BJ (cell line): ENCODE results near the gene CSRNP3. TPM values are rescaled to one million over a fixed set of nuclear protein-coding genes. Genes with fewer than 3 reads are reported as not detected.

Experiments used
- CTCF ChIA-PET: fragments of 350-600 bp; formaldehyde crosslinking; extraction: SDS; loops from one replicate; lab custom pipeline; 2021; ENCODE audit warnings: antibody characterized with exemption, inconsistent platforms; lab: Yijun Ruan, JAX
- POLR2A ChIA-PET: fragments of 300-600 bp; sonication (Branson Sonifier 250); formaldehyde crosslinking; extraction: SDS; loops from one replicate; lab custom pipeline; 2021; ENCODE audit warnings: antibody characterized with exemption; lab: Charles Lee
- DNase-seq: peaks from one replicate; pipeline ENCODE4 v3.0.0-alpha.2; 2011; ENCODE audit warnings: low read depth
- H3K27me3 ChIP-seq: 2 replicates; pipeline ENCODE4 v1.6.0; 2011; ENCODE audit warnings: low read length; ENCODE audit not compliant: control insufficient read depth, insufficient read depth
- H3K36me3 ChIP-seq: 2 replicates; pipeline ENCODE4 v1.5.1; 2011; ENCODE audit warnings: low read length; ENCODE audit not compliant: control insufficient read depth, insufficient read depth
- H3K4me3 ChIP-seq: 2 replicates; pipeline ENCODE4 v1.5.1; 2011; ENCODE audit warnings: low read depth, mild to moderate bottlenecking, control low read depth, low read length
- CTCF ChIP-seq: IDR thresholded peaks from 2 replicates; pipeline ENCODE4 v1.5.1; 2011; ENCODE audit warnings: low read depth, mild to moderate bottlenecking, control low read depth, inconsistent platforms, low read length, moderate library complexity; ENCODE audit not compliant: insufficient read depth
- polyA plus RNA-seq: library from polyadenylated mRNA; depleted of rRNA; stranded (reverse); fragments of >200 nt; gene quantifications from 2 replicates; pipeline ENCODE4 v1.2.3, GENCODE V29; 2011

The CSRNP3 gene
- polyA plus RNA-seq, 1 experiment = 0.18 TPM

- no peak for TF ChIP-seq CTCF
- Histone ChIP-seq H3K36me3 (no peaks in the 10 kb centered on the region), H3K27me3 (no peaks in the 10 kb centered on the region), H3K4me3 (no peak overlapping the region)
- CTCF ChIA-PET = interaction anchor here (1.4 kb wide), 1 partner anchor 74 kb away, joined by 3 read pairs; no protein-coding TSS in a partner anchor
- POLR2A ChIA-PET = no interaction called here
- no peak for DNase-seq
These were observed 141.1 kb downstream of the CSRNP3 start for GRCh38 chr2:165610591-165611029.

GRCh38 chr2:165617741-165618481, 148.4 kb downstream of the CSRNP3 start:
- DNase-seq = no peak
- Histone ChIP-seq H3K36me3 (no peaks in the 10 kb centered on the region), H3K4me3 (no peak overlapping the region), H3K27me3 (no peaks in the 10 kb centered on the region)
- ChIA-PET POLR2A (no interaction called here), CTCF (no interaction called here)
- no peak for TF ChIP-seq CTCF

GRCh38 chr2:165618806-165619205, 149.3 kb downstream of the CSRNP3 start:
- no peak for TF ChIP-seq CTCF
- no peaks in the 10 kb centered on the region for H3K27me3 ChIP-seq
- ChIA-PET CTCF (no interaction called here), POLR2A (no interaction called here)
- H3K4me3 ChIP-seq = no peak overlapping the region
- DNase-seq = no peak
- H3K36me3 ChIP-seq = no peaks in the 10 kb centered on the region

- DNase-seq = peak; percentile 18
- Histone ChIP-seq H3K27me3 (no peaks in the 10 kb centered on the region), H3K36me3 (no peaks in the 10 kb centered on the region), H3K4me3 (no peak overlapping the region)
- ChIA-PET CTCF (no interaction called here), POLR2A (interaction anchor here (0.6 to 0.8 kb wide), 2 partner anchors 33 to 507 kb away, joined by 3 to 15 read pairs; partner anchors contain the start of gene SCN1A)
- TF ChIP-seq CTCF = no peak
These were observed 151.6 kb downstream of the CSRNP3 start for GRCh38 chr2:165621086-165621560.

GRCh38 chr2:165623161-165623560, 153.7 kb downstream of the CSRNP3 start:
- no peak overlapping the region for H3K4me3 ChIP-seq
- DNase-seq = no peak
- CTCF ChIA-PET = no interaction called here
- no peak for TF ChIP-seq CTCF
- no peaks in the 10 kb centered on the region for H3K36me3 ChIP-seq
- POLR2A ChIA-PET = no interaction called here
- no peaks in the 10 kb centered on the region for H3K27me3 ChIP-seq
